ENCODE measurements around the gene ATP9B. TPM values are rescaled to one million over a fixed set of nuclear protein-coding genes. Genes with fewer than 3 reads are reported as not detected.

The ATP9B gene
- total RNA-seq, 1 experiment from 2014 or later: 20.9 TPM

DNA sequence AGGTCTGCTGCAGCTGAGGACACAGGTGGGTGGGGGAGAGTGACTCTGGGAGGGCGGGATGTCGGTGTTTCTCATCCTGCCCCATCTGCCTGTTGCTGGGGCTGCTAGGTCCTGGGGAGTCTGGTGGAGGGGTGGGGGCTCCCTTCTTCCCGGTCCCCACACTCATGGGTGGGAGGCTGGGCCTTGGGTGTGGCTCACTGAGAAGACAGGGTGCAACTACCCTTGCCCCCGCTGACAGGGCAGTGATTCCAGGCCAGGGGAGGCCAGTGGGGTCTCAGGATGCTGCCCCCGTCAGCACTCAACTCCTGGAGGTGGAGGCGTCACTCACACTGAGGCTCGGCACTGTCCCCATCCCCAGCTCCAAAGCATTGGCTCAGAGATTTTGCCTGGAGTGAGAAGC is 318.8 kb downstream of the ATP9B start:
- Histone ChIP-seq H3T11ph (ENCODE audit: low read length) (no peak overlapping the region), H3K79me2 (ENCODE audit: insufficient read depth, low read length) (no peaks in the 10 kb centered on the region), H2AK5ac (ENCODE audit: insufficient read length, low read length) (no peak overlapping the region), H2BK20ac (ENCODE audit: low read depth, low read length, poor library complexity, severe bottlenecking) (no peak overlapping the region), H3K14ac (ENCODE audit: insufficient read depth, low read length) (no peak overlapping the region), H3K23me2 (ENCODE audit: insufficient read length, low read depth, low read length, poor library complexity, severe bottlenecking) (no peaks in the 10 kb centered on the region), H3K56ac (ENCODE audit: insufficient read length, low read depth, low read length) (no peak overlapping the region), H3K9ac (ENCODE audit: extremely low read depth, insufficient read length, low read length) (no peak overlapping the region), H4K91ac (ENCODE audit: insufficient read length, low read depth, low read length) (no peak overlapping the region), H3K4me1 (ENCODE audit: insufficient read depth, low read length) (no peaks in the 10 kb centered on the region), H2BK120ac (ENCODE audit: low read depth, low read length, poor library complexity, severe bottlenecking) (no peak overlapping the region), H4K5ac (ENCODE audit: insufficient read length, low read depth, low read length) (no peak overlapping the region), H3K79me1 (ENCODE audit: insufficient read depth, low read depth, low read length, poor library complexity, severe bottlenecking) (no peaks in the 10 kb centered on the region), H3K18ac (ENCODE audit: insufficient read length, low read depth, low read length) (no peak overlapping the region), H2BK12ac (ENCODE audit: insufficient read length, low read depth, low read length) (no peak overlapping the region), H3K9me3 (ENCODE audit: control insufficient read depth, low read depth, low read length) (no peaks in the 10 kb centered on the region), H4K8ac (replicated peaks; ENCODE audit: insufficient read length, low read depth, low read length) (no peak overlapping the region), H3K4me2 (ENCODE audit: insufficient read depth, insufficient read length, low read length) (no peak overlapping the region), H2AFZ (ENCODE audit: low read length) (no peak overlapping the region), H3K27me3 (ENCODE audit: insufficient read depth, low read length) (peaks cover 12% of the 10 kb centered on the region; the same call in 1 of the 2 replicates), H3K27ac (ENCODE audit: insufficient read length, low read depth, low read length) (no peak overlapping the region), H2BK15ac (ENCODE audit: low read depth, low read length) (no peak overlapping the region), H3K4ac (ENCODE audit: low read depth, low read length) (no peak overlapping the region), H2BK5ac (ENCODE audit: insufficient read length, low read length) (no peak overlapping the region), H4K20me1 (ENCODE audit: control insufficient read depth, insufficient read depth, insufficient read length) (no peaks in the 10 kb centered on the region), H3K23ac (ENCODE audit: insufficient read length, low read depth, low read length) (no peak overlapping the region)
- Mint-ChIP-seq H3K4me3 (no peak overlapping the region), H3K36me3 (ENCODE audit: insufficient read depth in 1 of 3, low read depth in 3 of 3) (no peaks in the 10 kb centered on the region), H3K9me3 (no peaks in the 10 kb centered on the region; a peak in 2 of 5 replicates), H3K27ac (no peak overlapping the region), H3K4me1 (peaks cover 3% of the 10 kb centered on the region in 2 experiments; a peak in 2 of 4 replicates), H3K27me3 (ENCODE audit: low read depth) (peaks cover 64% of the 10 kb centered on the region)
- DNase-seq: no peak
- WGBS (ENCODE audit: extremely low coverage, insufficient read length, low lambda C conversion rate): no CpG with 5 or more reads among the region's 7 CpGs
- TF ChIP-seq, protein P1, sequence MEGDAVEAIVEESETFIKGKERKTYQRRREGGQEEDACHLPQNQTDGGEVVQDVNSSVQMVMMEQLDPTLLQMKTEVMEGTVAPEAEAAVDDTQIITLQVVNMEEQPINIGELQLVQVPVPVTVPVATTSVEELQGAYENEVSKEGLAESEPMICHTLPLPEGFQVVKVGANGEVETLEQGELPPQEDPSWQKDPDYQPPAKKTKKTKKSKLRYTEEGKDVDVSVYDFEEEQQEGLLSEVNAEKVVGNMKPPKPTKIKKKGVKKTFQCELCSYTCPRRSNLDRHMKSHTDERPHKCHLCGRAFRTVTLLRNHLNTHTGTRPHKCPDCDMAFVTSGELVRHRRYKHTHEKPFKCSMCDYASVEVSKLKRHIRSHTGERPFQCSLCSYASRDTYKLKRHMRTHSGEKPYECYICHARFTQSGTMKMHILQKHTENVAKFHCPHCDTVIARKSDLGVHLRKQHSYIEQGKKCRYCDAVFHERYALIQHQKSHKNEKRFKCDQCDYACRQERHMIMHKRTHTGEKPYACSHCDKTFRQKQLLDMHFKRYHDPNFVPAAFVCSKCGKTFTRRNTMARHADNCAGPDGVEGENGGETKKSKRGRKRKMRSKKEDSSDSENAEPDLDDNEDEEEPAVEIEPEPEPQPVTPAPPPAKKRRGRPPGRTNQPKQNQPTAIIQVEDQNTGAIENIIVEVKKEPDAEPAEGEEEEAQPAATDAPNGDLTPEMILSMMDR (conservative IDR thresholded peaks at IDR 0.05): no peak
